HG03469 (cell line): ENCODE data around the gene GNB3.
"Not testable (repeated sequence)": the region's sequence is repeated elsewhere in the genome, so short reads cannot be mapped to it uniquely, and the experiment has no call there.

Experiments
- ATAC-seq: cut with Tn5 transposase; IDR thresholded peaks from one replicate; pipeline ENCODE4 v1.9.1; 2021; ENCODE audit warnings: mild to moderate bottlenecking, moderate library complexity, moderate number of reproducible peaks; ENCODE audit not compliant: unreplicated experiment

The GNB3 gene

GRCh38 chr12:6858799-6859198 is 18.1 kb downstream of the GNB3 start:
- ATAC-seq = no peak

GRCh38 chr12:6860116-6860515 is 19.4 kb downstream of the GNB3 start:
- no peak for ATAC-seq

- ATAC-seq = no peak
Measured at GRCh38 chr12:6860942-6861341, 20.2 kb downstream of the GNB3 start.

GRCh38 chr12:6861391-6861790 is 20.7 kb downstream of the GNB3 start:
- ATAC-seq = no peak

- no peak for ATAC-seq
Measured at GRCh38 chr12:6863033-6863432, 22.3 kb downstream of the GNB3 start.

- ATAC-seq = no peak
Measured at GRCh38 chr12:6863586-6864321, 23.0 kb downstream of the GNB3 start.

- not testable (repeated sequence) for ATAC-seq
Measured at GRCh38 chr12:6865307-6865706, 24.6 kb downstream of the GNB3 start.

- ATAC-seq = no peak
Measured at GRCh38 chr12:6866163-6866919, 25.6 kb downstream of the GNB3 start.

- peak; percentile 11 for ATAC-seq
Measured at GRCh38 chr12:6866920-6867412, 26.2 kb downstream of the GNB3 start.

- ATAC-seq = peak; percentile 34
Measured at GRCh38 chr12:6867413-6868210, 26.9 kb downstream of the GNB3 start, which contains the start of gene TPI1. TPI1 (plus strand) TSS chr12:6867531; CDS start chr12:6867567, 36 bp downstream.

- no peak for ATAC-seq
Measured at GRCh38 chr12:6868211-6869048, 27.7 kb downstream of the GNB3 start.

- ATAC-seq = no peak
Measured at GRCh38 chr12:6869049-6870021, 28.6 kb downstream of the GNB3 start.

GRCh38 chr12:6870304-6870703 is 29.6 kb downstream of the GNB3 start:
- not testable (repeated sequence) for ATAC-seq

GRCh38 chr12:6871052-6871957 is 30.6 kb downstream of the GNB3 start:
- ATAC-seq = no peak

GRCh38 chr12:6872073-6873048 is 31.6 kb downstream of the GNB3 start:
- peak; percentile 24 for ATAC-seq

GRCh38 chr12:6873094-6874014 is 32.6 kb downstream of the GNB3 start, which contains the start of gene SPSB2:
SPSB2 (minus strand) TSS chr12:6873303; CDS start chr12:6872901, 402 bp downstream.
- peak; percentile 53 for ATAC-seq
